UCSD-AML1 (cell line): ENCODE measurements around the gene PPP4R1.

Source experiments
- DNase-seq: peaks from one replicate; lab custom pipeline; 2025; ENCODE audit not compliant: unreplicated experiment; lab: John Stamatoyannopoulos, UW

The PPP4R1 gene

DNA sequence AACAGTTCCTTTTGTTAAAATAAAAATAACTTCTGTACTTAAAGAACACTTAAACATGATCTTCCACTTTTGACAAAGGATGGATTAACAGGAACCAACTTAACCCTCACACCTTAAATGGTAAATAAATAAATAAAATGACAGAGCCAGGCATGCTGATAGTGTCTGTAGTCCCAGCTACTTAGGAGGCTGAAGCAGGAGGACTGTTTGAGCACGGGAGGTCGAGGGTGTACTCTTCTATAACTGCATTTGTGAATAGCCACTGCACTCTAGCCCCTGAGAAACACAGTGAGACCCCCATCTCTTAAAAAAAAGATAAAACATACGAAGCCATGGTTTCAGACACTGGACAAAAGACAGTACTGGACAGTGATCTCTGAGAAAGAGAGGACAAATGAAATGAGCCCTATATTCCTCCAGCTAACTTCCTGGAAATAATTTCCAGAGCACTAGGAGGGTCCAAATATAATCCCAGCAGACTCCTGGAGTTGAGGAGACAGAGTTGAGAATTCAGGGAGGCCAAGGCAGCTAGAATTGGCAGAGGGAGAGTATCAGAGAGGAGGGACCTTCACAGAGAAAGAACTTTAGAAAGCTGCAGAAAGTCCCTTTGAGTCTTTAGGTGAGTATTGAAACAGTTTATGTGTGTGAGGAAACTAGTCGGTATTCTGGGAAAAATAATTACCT, 17.4 kb downstream of the PPP4R1 start:
- DNase-seq = no peak

DNA sequence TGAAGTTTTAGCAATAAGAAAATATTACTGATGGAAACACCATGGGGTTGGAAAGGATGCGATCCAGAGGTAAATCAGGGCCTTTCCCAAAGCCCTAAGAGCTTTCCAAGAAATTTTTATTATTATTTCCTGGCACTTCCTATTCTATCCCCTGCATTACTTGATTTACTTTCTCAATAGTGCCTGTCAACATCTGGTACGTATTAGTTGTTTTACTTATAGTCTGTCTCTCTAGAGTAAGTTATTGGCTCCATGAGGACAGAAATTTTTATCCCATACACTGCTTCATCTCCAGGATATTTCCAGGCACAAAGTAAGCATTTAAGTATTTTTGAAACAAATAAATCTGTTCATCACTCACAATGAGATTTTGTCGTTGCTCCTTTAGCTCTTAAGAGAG, 18.1 kb downstream of the PPP4R1 start:
- no peak for DNase-seq

GRCh38 chr18:9594823-9595596, 19.3 kb downstream of the PPP4R1 start:
- DNase-seq = no peak

DNA sequence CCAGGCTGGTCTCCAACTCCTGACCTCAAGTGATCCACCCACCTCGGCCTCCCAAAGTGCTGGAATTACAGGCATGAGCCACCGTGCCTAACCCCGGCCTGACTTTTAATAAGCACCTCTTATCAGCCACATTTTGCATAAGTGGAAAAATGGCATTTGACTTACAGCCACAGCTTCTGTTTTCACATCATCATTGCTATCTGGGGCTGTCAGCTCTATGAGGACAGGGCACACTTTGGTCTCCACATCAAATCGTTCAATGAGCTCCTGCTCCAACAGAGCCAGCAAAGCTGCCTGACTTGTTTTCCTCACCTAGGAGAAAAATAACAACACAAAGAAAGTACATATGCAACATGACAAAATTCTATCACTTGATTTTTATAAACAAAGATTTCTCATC, 26.4 kb downstream of the PPP4R1 start:
- DNase-seq = no peak

GRCh38 chr18:9586814-9587213, 27.5 kb downstream of the PPP4R1 start:
- DNase-seq = no peak

GRCh38 chr18:9581667-9582066, 32.7 kb downstream of the PPP4R1 start:
- DNase-seq = no peak

GRCh38 chr18:9578306-9578705, 36.1 kb downstream of the PPP4R1 start:
- no peak for DNase-seq

DNA sequence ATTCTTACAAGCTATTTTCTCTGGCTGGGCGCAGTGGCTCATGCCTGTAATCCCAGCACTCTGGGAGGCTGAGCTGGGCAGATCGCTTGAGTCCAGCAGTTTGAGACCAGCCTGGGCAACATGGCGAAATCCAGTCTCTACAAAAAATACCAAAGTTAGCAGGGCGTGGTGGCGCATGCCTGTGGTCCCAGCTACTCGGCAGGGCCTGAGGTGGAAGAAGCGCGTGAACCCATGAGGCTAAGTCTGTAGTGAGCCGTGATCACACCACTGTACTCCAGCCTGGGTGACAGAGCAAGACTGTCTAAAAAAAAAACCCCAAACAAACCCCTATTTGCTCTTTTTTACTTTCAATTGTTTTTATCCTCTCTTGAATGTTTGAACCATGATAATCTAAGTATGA, 37.0 kb downstream of the PPP4R1 start:
- no peak for DNase-seq

GRCh38 chr18:9575558-9575957, 38.8 kb downstream of the PPP4R1 start:
- no peak for DNase-seq

DNA sequence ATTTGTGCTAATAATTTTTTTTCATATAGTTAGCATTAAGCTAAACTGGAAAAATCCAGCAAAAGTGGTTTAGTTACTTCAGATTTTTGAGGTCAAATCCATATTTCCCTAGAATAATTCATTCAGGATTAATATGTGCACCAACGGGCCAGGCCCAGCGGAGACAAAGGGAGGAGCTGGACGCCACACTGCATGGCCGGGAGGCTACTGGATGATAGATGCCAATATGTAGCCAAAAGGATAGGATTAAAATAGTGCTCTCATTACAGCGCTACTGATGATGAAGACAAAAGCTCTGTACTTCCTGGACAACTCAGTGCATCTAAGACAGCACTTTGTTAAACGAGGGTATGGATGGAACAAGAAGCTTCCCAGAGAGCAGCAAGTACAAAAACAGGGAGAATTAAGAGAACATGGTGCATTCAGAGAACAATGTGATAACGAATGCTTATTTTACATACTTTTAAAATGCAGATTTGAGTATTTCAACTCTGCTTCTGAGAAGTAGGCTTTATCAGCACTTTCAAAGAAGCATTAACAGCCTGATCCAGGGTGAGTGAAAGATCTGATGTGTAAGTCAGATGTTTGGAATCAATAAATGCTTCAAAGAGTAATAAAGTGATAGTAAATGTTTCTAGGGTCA, 39.8 kb downstream of the PPP4R1 start:
- DNase-seq = no peak

GRCh38 chr18:9571546-9571945, 42.8 kb downstream of the PPP4R1 start:
- DNase-seq = no peak

- no peak for DNase-seq
These were observed 44.1 kb downstream of the PPP4R1 start for GRCh38 chr18:9570255-9570654.

DNA sequence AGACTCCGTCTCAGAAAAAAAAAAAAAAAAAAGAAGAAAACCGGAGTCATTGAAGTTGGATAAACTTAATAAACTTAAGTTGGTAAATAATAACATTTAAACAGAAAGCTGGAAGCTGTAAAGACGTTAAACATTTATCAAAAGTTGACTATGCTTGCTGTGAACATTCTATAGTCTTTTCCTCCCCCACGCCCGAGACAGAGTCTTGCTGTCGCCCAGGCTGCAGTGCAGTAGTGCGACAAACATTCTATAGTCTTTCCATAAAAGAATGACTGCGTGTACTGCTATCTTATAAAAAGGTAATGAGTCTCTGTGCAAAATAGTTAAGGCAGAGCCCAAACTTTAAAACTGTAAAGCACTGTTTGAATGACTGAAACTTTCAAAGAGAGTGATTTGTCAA, 45.2 kb downstream of the PPP4R1 start:
- DNase-seq = no peak

- DNase-seq = no peak
These were observed 46.2 kb downstream of the PPP4R1 start for GRCh38 chr18:9568186-9568585.

DNA sequence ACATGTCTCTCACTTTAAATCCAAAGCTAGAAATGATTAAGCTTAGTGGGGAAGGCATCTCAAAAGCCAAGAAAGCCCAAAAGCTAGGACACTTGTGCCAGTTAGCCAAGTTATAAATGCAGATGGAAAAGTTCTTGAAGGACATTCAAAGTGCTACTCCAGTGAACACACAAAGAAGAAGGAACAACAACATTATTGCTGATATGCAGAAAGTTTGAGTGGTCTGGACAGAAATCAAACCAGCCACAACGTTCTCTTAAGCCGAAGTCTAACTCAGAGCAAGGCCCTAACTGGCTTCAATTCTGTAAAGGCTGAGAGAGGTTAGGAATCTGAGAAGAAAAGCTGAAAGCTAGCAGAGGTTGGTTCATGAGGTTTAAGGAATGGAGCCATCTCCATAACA, 49.0 kb downstream of the PPP4R1 start:
- DNase-seq = no peak

DNA sequence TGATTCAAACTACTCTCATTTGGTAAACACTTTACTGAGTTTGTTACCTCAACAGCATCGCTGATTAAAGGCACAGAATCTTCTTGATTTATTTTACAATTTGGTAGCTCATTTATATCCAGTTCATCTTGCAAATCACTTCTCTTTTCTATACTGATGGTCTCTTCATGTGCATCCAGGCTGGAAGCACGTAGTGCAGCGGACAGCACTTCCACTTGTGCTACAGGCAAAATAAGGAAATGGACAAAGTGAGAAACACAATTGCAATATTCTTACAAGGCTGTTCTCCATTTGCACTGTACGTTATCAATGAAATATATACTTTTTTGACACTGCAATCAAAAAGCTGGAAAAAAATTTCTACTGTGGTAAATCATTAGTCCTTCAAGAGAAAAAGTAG, 51.0 kb downstream of the PPP4R1 start:
- DNase-seq = no peak

DNA sequence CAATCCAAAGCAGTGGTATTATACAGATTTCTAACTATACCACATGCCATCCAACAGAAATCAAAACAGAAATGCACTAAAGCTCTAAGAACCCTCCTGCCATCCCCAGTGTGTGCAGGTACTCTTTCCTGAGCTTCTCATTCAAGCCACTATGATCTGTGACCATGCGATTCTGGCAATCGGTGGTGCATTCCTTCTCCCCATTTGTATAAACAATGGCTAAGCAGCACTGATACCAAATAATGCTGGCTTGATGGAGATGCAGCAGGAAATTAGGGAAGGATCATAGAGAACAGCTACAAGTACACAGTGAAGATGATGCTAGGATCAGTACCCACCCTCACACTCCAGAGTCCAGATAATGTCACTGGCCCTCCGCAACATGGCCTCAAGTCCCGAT, 51.8 kb downstream of the PPP4R1 start:
- no peak for DNase-seq

DNA sequence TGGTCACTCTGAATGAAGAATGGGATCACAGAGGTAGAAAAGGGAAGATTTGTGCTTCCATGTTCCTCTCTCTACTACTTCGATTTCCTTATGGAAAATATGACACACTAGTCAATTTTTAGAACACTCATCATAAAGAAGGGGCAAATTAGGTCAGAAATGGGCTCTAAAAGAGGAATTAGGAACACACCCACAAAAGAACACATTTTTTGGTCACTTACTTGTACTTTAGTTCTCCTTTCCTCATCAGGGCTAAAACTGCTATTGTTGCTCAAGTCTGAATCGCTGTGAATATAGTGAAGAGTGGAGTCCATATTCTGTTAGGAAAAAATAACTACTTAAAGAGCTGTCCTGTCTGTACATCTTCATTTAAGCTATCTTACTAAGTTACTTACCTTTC, 52.6 kb downstream of the PPP4R1 start:
- no peak for DNase-seq

DNA sequence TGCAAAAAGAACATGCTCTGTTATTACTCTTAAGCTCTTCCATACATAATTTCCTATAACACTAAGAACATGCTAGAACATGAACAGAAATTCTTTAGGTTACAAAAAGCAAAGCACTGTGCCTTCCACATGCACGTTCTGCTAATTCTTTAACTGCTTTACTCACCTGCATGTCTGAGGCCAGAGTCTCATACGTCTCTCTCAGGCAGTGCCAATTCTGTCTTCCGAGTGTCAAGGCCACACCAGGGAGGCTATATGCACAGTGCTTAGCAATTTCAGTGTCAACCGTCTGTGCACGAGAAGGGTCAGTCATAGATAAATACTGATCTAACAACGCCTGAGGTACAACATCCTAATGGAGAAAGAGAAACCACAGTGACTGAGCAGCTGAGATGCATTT, 55.1 kb downstream of the PPP4R1 start:
- DNase-seq = no peak

GRCh38 chr18:9558387-9559064, 55.8 kb downstream of the PPP4R1 start:
- DNase-seq = no peak

DNA sequence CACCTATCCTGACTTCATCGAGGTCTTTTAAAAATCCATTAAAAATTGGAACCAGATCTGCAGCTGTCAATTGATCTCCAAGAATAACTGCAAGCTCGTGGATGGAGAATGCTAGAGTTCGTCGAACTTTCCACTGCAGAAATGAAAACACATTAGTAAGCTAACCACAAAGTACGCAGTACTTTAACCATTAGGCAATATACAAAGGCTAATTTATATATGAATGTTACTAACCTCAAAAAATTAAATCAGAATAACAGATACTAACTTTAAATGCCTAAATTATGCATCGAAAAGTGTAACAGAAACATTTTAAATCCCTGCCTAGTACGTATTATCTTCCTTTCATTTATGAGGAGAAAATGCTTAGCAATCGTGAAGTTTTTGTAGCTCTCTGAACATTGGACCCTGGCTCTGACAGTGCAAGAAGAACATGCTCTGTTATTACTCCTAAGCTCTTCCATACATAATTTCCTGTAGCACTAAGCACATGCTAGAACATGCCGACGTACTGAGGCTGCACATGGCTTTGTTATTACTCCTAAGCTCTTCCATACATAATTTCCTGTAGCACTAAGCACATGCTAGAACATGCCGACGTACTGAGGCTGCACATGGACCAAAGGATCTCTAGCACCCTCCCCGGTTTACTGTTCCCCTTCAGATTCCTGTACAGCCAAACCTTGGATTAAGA, 57.0 kb downstream of the PPP4R1 start:
- DNase-seq = no peak
